NCI-H2107 treated with DMSO at 0.1 percent for 48 hours (cell line): ENCODE data around the gene HHATL.

Experiments used
- DNase-seq: peaks from one replicate; lab custom pipeline; 2025; ENCODE audit not compliant: unreplicated experiment; lab: John Stamatoyannopoulos, UW

HHATL gene

GRCh38 chr3:42713747-42714146 is 11.1 kb upstream of the HHATL start:
- DNase-seq: no peak

- DNase-seq: no peak
These were observed 10.2 kb upstream of the HHATL start for GRCh38 chr3:42712688-42713372.

GRCh38 chr3:42712344-42712648 is 9.7 kb upstream of the HHATL start:
- no peak for DNase-seq

GRCh38 chr3:42711491-42712343 is 9.1 kb upstream of the HHATL start:
- DNase-seq: no peak

DNA sequence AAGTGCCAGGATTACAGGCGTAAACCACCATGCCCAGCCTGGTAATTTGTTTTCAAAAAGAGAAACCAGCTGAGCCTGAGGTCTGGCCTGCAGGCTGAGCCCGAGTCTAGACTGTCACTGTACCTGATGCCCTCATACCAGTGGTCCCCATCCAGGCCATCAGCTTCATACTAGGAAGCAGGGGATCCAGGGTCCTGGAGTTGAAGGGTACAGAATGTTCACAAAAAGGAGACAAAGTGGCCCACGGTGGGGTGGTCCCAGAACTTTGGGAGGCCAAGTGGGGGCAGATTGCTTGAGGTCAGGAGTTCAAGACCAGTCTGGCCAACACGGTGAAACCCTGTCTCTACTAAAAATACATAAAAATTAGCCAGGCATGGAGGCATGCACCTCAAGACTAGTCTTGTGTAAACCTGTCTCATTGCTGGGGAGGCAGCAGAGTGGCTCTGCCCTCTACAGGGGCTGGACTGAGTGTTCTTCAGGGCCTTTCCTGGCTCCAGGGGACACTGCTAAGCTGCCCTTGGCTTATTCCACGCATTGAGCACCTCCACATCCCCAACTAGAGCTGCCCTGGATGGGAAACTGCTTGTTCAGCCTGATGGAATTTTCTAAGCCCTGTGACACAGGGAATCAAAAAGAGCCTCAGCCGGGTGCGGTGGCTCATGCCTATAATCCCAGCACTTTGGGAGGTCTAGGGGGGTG is 7.9 kb upstream of the HHATL start:
- no peak for DNase-seq

DNA sequence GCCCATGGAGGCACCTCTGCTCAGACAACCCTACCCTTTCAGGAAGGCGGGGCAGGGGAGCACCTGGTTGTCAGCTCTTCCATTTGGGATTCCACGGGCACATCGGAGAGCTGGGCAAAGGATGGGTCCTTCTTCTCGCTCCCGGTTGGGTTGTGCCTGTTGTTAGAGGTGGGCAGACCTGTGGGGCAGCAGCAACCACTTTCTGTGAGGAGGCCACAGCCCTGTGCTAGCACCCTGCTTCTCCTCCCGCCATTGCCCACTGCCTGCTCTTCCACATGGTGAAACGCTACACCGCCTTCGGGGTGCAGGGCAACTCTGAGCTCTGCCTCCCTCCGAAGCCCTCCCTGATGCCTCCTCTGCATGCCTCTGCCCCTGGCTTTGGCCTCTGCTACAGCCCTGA is 7.0 kb upstream of the HHATL start:
- no peak for DNase-seq

- DNase-seq: no peak
These were observed 6.1 kb upstream of the HHATL start for GRCh38 chr3:42708611-42709151.

GRCh38 chr3:42707620-42708355 is 5.2 kb upstream of the HHATL start:
- no peak for DNase-seq

GRCh38 chr3:42706721-42707619 is 4.4 kb upstream of the HHATL start:
- no peak for DNase-seq

DNA sequence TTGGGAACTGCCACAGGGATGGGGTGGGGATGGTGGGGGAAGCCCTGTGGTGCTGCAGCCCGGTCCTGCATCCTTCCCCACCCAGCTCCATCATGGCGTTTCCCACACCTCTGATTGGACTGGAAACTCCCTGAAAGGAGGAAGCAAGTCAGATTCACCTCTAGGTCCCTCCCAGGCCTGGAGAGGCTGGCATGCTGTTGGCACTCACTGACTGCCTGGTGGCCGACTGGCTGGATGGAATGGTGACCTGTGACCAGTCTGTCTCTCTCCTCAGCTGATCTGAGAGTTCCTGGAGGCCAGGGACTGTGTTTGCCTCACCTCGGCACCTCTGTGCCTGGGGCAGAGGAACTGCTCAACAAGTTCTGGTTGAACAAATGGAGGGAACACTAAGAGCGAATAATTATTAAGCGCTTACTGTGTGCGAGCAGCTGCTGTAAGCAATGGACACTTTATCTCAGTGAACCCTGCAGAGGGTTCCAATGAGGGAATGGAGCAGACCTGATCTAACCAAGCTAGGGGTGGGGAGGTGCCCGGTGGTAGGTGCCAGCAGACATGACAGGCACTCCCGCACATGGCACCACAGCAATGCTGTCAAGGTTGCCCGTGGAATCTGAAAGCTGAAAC is 3.5 kb upstream of the HHATL start:
- DNase-seq: no peak

DNA sequence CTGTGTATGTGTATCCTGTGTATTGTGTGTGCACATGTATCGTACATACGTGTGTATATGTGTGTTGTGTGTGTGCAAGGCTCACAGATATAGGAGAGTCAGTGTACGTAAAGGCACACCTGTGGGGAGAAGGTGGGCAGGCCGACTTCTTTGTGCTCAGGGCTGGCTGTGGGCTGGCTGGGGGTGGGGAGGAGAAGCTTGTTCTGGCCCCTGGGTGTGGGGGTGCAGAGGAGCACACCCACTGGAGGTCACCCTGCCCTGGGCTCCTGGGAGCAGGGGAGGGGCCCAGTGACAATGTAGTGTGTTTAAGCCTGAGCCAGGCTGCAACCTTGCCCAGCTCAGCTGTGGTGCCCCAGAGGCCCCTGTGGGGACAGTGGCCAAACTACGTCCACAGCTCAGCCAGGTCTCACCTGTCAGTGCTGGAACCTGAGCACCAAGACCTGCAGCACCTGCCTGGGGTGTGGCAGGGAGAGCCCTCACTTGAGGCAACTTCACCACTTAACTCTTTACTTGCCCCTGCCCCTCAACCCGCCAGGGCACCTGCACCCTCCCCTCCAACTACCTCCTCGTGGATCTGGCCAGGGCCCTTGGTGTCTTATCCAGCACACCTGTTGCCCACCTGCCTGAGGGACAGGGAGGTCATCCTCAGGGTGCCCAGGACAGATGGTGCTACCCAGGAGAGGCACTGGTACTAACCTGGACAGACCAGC is 2.6 kb upstream of the HHATL start:
- DNase-seq: no peak

- DNase-seq: no peak
These were observed 1.7 kb upstream of the HHATL start for GRCh38 chr3:42704136-42704841.

DNA sequence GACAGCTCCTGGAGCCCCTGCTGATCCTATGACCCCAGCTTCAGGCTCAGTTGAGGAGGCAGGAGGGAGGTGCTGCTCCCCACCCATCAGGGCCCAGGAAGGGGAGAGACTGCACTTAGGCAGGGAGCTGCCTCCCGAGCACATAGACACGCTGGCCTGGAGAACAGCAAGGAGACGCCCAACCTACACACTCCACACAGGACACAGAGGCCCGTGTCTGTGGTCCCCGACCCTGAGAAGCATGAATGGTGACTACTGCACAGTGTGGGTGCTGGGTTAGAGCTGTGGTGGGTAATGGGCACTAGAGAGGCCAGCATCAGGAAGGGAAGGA is 1.1 kb upstream of the HHATL start:
- no peak for DNase-seq

DNA sequence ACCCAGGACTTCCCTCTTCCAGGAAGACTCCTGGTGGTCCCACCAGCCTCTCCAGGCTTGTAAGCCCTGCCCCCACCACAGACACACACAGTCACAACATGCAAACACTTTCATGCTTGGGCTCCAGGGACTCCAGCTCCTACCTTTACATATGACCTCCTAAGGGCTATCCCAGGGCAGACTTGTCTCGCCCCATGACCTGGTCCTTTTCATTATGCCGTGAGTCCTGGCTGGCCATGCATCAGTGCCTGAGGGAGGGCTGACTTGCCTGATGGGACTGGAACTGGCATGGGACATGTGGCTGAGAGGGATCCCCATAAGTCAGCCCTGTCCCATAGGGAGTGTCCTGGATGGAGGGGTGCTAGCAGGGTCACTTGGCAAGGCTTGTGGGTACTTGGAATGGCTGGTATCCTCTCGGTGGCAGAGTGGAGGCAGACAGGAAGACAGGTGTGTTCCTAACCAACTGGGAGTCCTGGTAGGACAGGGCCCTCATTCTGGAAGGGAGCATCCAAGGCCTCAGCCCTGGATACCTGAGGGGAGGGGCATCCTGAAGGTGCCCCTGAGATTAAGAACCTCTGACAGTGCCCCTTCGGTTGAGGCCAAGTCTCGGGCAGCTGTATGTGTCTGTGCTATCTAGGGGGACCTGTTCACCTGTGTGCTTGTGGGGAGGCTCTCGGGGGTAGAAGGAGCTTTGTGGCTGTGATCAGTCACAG is 540 bp upstream of the HHATL start:
- no peak for DNase-seq

DNA sequence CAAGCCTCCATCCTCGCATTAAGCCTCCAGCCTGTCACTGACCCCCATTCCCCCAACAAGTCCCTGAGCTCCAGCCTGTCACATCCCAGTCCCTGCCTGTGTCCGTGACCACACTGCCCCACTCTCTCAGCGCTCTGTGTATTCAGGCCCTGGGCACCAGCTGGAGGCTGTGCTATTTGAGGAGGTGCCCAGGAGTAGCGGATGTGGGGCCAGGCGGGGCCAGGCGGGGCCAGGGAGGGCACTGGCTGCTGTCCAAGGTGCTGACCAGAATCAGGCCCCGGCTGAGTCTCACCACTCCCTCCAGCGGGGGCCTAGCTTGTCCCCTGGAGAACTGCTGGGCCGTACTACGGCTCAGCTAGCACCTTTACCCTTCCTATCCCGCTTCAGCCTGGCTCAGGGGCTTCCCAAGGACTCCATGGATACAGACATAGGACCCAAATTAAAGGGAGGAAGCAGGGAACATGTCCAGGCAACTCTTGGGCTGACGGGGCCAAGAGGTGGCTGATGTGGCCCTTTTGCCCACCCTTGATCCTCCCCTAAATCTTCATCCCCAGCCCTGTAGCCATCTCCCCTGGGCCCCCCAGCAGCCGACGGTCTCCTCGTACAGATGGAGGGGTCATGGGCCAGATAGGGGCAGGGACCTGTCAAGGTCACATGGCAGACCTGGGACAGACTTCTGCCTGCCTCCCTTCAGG is 1.1 kb downstream of the HHATL start:
- no peak for DNase-seq

- no peak for DNase-seq
These were observed 2.0 kb downstream of the HHATL start for GRCh38 chr3:42700366-42701288.
